Right ventricle myocardium superior (tissue), 1 donor: Measurements from ENCODE around the gene KIF3B. TPM values are rescaled to one million over a fixed set of nuclear protein-coding genes. Genes with fewer than 3 reads are reported as not detected.

Experiments used
- ATAC-seq: fragments of 200-7000 bp; cut with Tn5 transposase; one replicate; pipeline ENCODE4 v1.9.1; 2020; ENCODE audit warnings: mild to moderate bottlenecking; ENCODE audit not compliant: poor library complexity
- DNase-seq: peaks from one replicate; pipeline ENCODE4 v3.0.0-alpha.2; 2020
- intact Hi-C: fragments of 100-400 bp; cut with DNase I; formaldehyde crosslinking; loops from one replicate; pipeline ENCODE4 v1.11.2; 2022
- long read RNA-seq: library from polyadenylated mRNA; unstranded; transcript quantifications from one replicate; pipeline ENCODE4 v2.0.0, GENCODE V29; 2021
- total RNA-seq: library from RNA; stranded (reverse); fragmentation: NEBNext Ultra II Directional; extraction: Animal tissue kit (Norgen Biotek cat#: 25700); gene quantifications from one replicate; pipeline ENCODE4 v1.2.1, GENCODE V29; 2021
- donor health status: DM: no; HTN: yes; CAD: no; lungs with severe emphysema.

Gene KIF3B
- 8.6 TPM for total RNA-seq
- long read RNA-seq, partial matches to known transcripts = 2 of 2 reads
- long read RNA-seq, other reads (novel, unspliced or antisense) = 0 of 2 reads

- ATAC-seq (peak; percentile 97), DNase-seq (peak; percentile 91)
- intact Hi-C loops = loop anchor here (10.0 kb wide), 1 partner anchor 53 kb away; no protein-coding TSS in a partner anchor
These were observed at the start of gene KIF3B for GRCh38 chr20:32277361-32278198. KIF3B (plus strand) TSS chr20:32277651; CDS start chr20:32309778, 32,127 bp downstream.

GRCh38 chr20:32227744-32228688 is 49.4 kb upstream of the KIF3B start:
- peak; percentile 84 for ATAC-seq
- intact Hi-C loops = loop anchor here (10.0 kb wide), 1 partner anchor 47 kb away; the partner anchor contains the start of gene KIF3B

GRCh38 chr20:32229251-32229747 is 48.2 kb upstream of the KIF3B start:
- DNase-seq (no peak), ATAC-seq (no peak)
- intact Hi-C loops = loop anchor here (10.0 kb wide), 1 partner anchor 46 kb away; the partner anchor contains the start of gene KIF3B

More at GRCh38 chr20:32227744-32228688, 49.4 kb upstream of the KIF3B start:
- peak; percentile 48 for DNase-seq

GRCh38 chr20:32230707-32231106 is 46.7 kb upstream of the KIF3B start:
- no peak for ATAC-seq
- no peak for DNase-seq
- intact Hi-C loops = no loop called here

GRCh38 chr20:32231245-32231644 is 46.2 kb upstream of the KIF3B start:
- DNase-seq (no peak), ATAC-seq (no peak)
- intact Hi-C loops = no loop called here

GRCh38 chr20:32231847-32232246 is 45.6 kb upstream of the KIF3B start:
- ATAC-seq = no peak
- intact Hi-C loops = no loop called here
- no peak for DNase-seq

- ATAC-seq (no peak), DNase-seq (no peak)
- intact Hi-C loops = no loop called here
These were observed 45.0 kb upstream of the KIF3B start for GRCh38 chr20:32232326-32232886.

- DNase-seq (no peak), ATAC-seq (no peak)
- intact Hi-C loops = no loop called here
These were observed 44.2 kb upstream of the KIF3B start for GRCh38 chr20:32233286-32233685.

- intact Hi-C loops = no loop called here
- no peak for DNase-seq
- ATAC-seq = no peak
These were observed 43.2 kb upstream of the KIF3B start for GRCh38 chr20:32234135-32234808.

- no peak for DNase-seq
- no peak for ATAC-seq
- intact Hi-C loops = no loop called here
These were observed 42.0 kb upstream of the KIF3B start for GRCh38 chr20:32235331-32236047.

- DNase-seq = no peak
- intact Hi-C loops = no loop called here
- no peak for ATAC-seq
These were observed 41.4 kb upstream of the KIF3B start for GRCh38 chr20:32236048-32236533.

GRCh38 chr20:32236819-32237218 is 40.6 kb upstream of the KIF3B start:
- intact Hi-C loops = no loop called here
- DNase-seq (no peak), ATAC-seq (no peak)

GRCh38 chr20:32237419-32237818 is 40.0 kb upstream of the KIF3B start:
- intact Hi-C loops = no loop called here
- no peak for DNase-seq
- no peak for ATAC-seq

GRCh38 chr20:32238483-32239425 is 38.7 kb upstream of the KIF3B start:
- intact Hi-C loops = no loop called here
- ATAC-seq (no peak), DNase-seq (no peak)

- no peak for DNase-seq
- intact Hi-C loops = no loop called here
- ATAC-seq = no peak
These were observed 37.2 kb upstream of the KIF3B start for GRCh38 chr20:32240205-32240604.

GRCh38 chr20:32241807-32242206 is 35.6 kb upstream of the KIF3B start:
- DNase-seq (no peak), ATAC-seq (no peak)
- intact Hi-C loops = no loop called here
